Ascending aorta (tissue), 2 donors: ENCODE results near the gene NTM. TPM values are rescaled to one million over a fixed set of nuclear protein-coding genes. Genes with fewer than 3 reads are reported as not detected.

ENCODE experiments used
- DNase-seq, 2 donors: peaks; one replicate each; pipeline ENCODE4 v3.0.0-alpha.2; 2019; ENCODE audit warnings: low spot score in 2 of 2
- H3K27ac ChIP-seq, 2 donors: fragments of 200-600 bp; sonication (generic); one replicate each; pipeline ENCODE4 v1.5.1; 2016 to 2017; ENCODE audit warnings: mild to moderate bottlenecking in 1 of 2
- H3K27me3 ChIP-seq: fragments of 200-600 bp; sonication (generic); one replicate; pipeline ENCODE4 v1.5.1; 2017
- H3K36me3 ChIP-seq, 2 donors: fragments of 200-600 bp; sonication (generic); one replicate each; pipeline ENCODE4 v1.5.1; 2016
- H3K4me1 ChIP-seq, 2 donors: fragments of 200-600 bp; sonication (generic); one replicate each; pipeline ENCODE4 v1.5.1; 2016 to 2017; ENCODE audit warnings: mild to moderate bottlenecking in 1 of 2
- H3K4me3 ChIP-seq, 2 donors: fragments of 200-600 bp; sonication (generic); one replicate each; pipeline ENCODE4 v1.5.1; 2016 to 2017; ENCODE audit warnings: mild to moderate bottlenecking in 1 of 2
- H3K9me3 ChIP-seq, 2 donors: fragments of 200-600 bp; sonication (generic); one replicate each; pipeline ENCODE4 v1.5.1; 2016
- CTCF ChIP-seq, 3 experiments: fragments of 200-600 bp in 2 of 3; fragments of 450-650 bp in 1 of 3; sonication (generic) in 2 of 3; IDR thresholded peaks; one replicate each; pipeline ENCODE4 v1.5.1; 2016 to 2019; ENCODE audit warnings: antibody characterized with exemption in 3 of 3, mild to moderate bottlenecking in 1 of 3, moderate library complexity in 1 of 3
- intact Hi-C: fragments of 100-400 bp; cut with DNase I; formaldehyde crosslinking; loops from one replicate; pipeline ENCODE4 v1.15.1; 2023
- total RNA-seq: library from RNA; depleted of rRNA; stranded (reverse); fragments of >200 nt; gene quantifications from one replicate; pipeline ENCODE4 v1.1.0, GENCODE V29; 2016

Gene NTM
- total RNA-seq, 1 donor from 2014 or later: not detected

GRCh38 chr11:131815590-131815989 lies 445.2 kb downstream of the NTM start:
- no peak for DNase-seq

GRCh38 chr11:131816051-131816450 lies 445.6 kb downstream of the NTM start:
- intact Hi-C loops: no loop called here
- H3K36me3 ChIP-seq: no peaks in the 10 kb centered on the region
- H3K9me3 ChIP-seq: no peaks in the 10 kb centered on the region
- H3K4me1 ChIP-seq: no peaks in the 10 kb centered on the region
- no peak overlapping the region for H3K4me3 ChIP-seq
- TF ChIP-seq CTCF (IDR thresholded peaks at IDR 0.05): no peak
- H3K27me3 ChIP-seq: no peaks in the 10 kb centered on the region
- H3K27ac ChIP-seq: no peak overlapping the region
- DNase-seq: no peak

More at GRCh38 chr11:131815590-131815989, 445.2 kb downstream of the NTM start:
- Histone ChIP-seq H3K9me3 (no peaks in the 10 kb centered on the region), H3K36me3 (no peaks in the 10 kb centered on the region), H3K4me3 (no peak overlapping the region), H3K4me1 (no peaks in the 10 kb centered on the region), H3K27me3 (no peaks in the 10 kb centered on the region), H3K27ac (no peak overlapping the region)
- intact Hi-C loops: no loop called here
- TF ChIP-seq CTCF (IDR thresholded peaks at IDR 0.05): no peak

- no peak for DNase-seq
- no peaks in the 10 kb centered on the region for H3K36me3 ChIP-seq
- H3K4me3 ChIP-seq: no peak overlapping the region
- H3K27ac ChIP-seq: no peak overlapping the region
- intact Hi-C loops: no loop called here
- H3K9me3 ChIP-seq: no peaks in the 10 kb centered on the region
- TF ChIP-seq CTCF (IDR thresholded peaks at IDR 0.05): no peak
- H3K27me3 ChIP-seq: no peaks in the 10 kb centered on the region
- H3K4me1 ChIP-seq: no peaks in the 10 kb centered on the region
These were observed 447.3 kb downstream of the NTM start for GRCh38 chr11:131817687-131818188.

- intact Hi-C loops: no loop called here
- H3K36me3 ChIP-seq: no peaks in the 10 kb centered on the region
- H3K4me1 ChIP-seq: no peaks in the 10 kb centered on the region
- no peak for DNase-seq
- no peak overlapping the region for H3K27ac ChIP-seq
- TF ChIP-seq CTCF (IDR thresholded peaks at IDR 0.05): no peak
- H3K9me3 ChIP-seq: no peaks in the 10 kb centered on the region
- no peak overlapping the region for H3K4me3 ChIP-seq
- no peaks in the 10 kb centered on the region for H3K27me3 ChIP-seq
These were observed 449.4 kb downstream of the NTM start for GRCh38 chr11:131819865-131820264.

- Histone ChIP-seq H3K36me3 (no peaks in the 10 kb centered on the region), H3K4me3 (no peak overlapping the region), H3K27me3 (no peaks in the 10 kb centered on the region), H3K4me1 (no peaks in the 10 kb centered on the region), H3K9me3 (no peaks in the 10 kb centered on the region), H3K27ac (no peak overlapping the region)
- no peak for TF ChIP-seq CTCF (IDR thresholded peaks at IDR 0.05)
- no peak for DNase-seq
- intact Hi-C loops: no loop called here
These were observed 452.1 kb downstream of the NTM start for GRCh38 chr11:131822506-131822905.

- Histone ChIP-seq H3K27ac (no peak overlapping the region), H3K9me3 (no peaks in the 10 kb centered on the region), H3K4me3 (no peak overlapping the region), H3K36me3 (no peaks in the 10 kb centered on the region), H3K27me3 (no peaks in the 10 kb centered on the region), H3K4me1 (no peaks in the 10 kb centered on the region)
- DNase-seq: no peak
- intact Hi-C loops: no loop called here
- TF ChIP-seq CTCF (IDR thresholded peaks at IDR 0.05): no peak
These were observed 453.4 kb downstream of the NTM start for GRCh38 chr11:131823772-131824171.
